Endothelial cell of hepatic sinusoid (primary cell): ENCODE results near the gene NOG.

Experiments used
- in situ Hi-C: cut with HindIII; loops from 2 replicates; pipeline ENCODE4 v1.10.0; 2017; ENCODE audit warnings: low sequenced_read_pairs

Gene NOG

GRCh38 chr17:56635641-56636040 lies 42.1 kb downstream of the NOG start:
- in situ Hi-C loops = loop anchor here (5.0 kb wide), 1 partner anchor 82 kb away; no protein-coding TSS in a partner anchor

GRCh38 chr17:56636265-56636664 lies 42.8 kb downstream of the NOG start:
- in situ Hi-C loops = loop anchor here (5.0 kb wide), 1 partner anchor 81 kb away; no protein-coding TSS in a partner anchor

GRCh38 chr17:56637254-56637653 lies 43.8 kb downstream of the NOG start:
- in situ Hi-C loops = loop anchor here (5.0 kb wide), 1 partner anchor 80 kb away; no protein-coding TSS in a partner anchor

GRCh38 chr17:56638591-56639051 lies 45.1 kb downstream of the NOG start:
- in situ Hi-C loops = loop anchor here (5.0 kb wide), 1 partner anchor 79 kb away; no protein-coding TSS in a partner anchor

- in situ Hi-C loops = loop anchor here (5.0 kb wide), 1 partner anchor 78 kb away; no protein-coding TSS in a partner anchor
These were observed 46.0 kb downstream of the NOG start for GRCh38 chr17:56639517-56639916.

GRCh38 chr17:56640116-56640515 lies 46.6 kb downstream of the NOG start:
- in situ Hi-C loops = loop anchor here (5.0 kb wide), 1 partner anchor 83 kb away; no protein-coding TSS in a partner anchor

GRCh38 chr17:56641373-56641772 lies 47.9 kb downstream of the NOG start:
- in situ Hi-C loops = loop anchor here (5.0 kb wide), 1 partner anchor 84 kb away; no protein-coding TSS in a partner anchor

GRCh38 chr17:56641894-56642293 lies 48.4 kb downstream of the NOG start:
- in situ Hi-C loops = loop anchor here (5.0 kb wide), 1 partner anchor 85 kb away; no protein-coding TSS in a partner anchor

GRCh38 chr17:56642424-56642823 lies 48.9 kb downstream of the NOG start:
- in situ Hi-C loops = loop anchor here (5.0 kb wide), 1 partner anchor 85 kb away; no protein-coding TSS in a partner anchor
